Mammary epithelial cell (primary cell): ENCODE measurements around the gene HUWE1.

Experiments
- EZH2 ChIP-seq: IDR thresholded peaks from 2 replicates; pipeline ENCODE4 v1.6.1; 2012; ENCODE audit warnings: low read length, inconsistent platforms, borderline replicate concordance
- TF ChIP-seq, protein P1 (sequence below), 2 donors: IDR thresholded peaks in 1 of 2; conservative IDR thresholded peaks in 1 of 2; 2 replicates each; pipeline ENCODE4 v1.5.1; 2011 to 2012; ENCODE audit warnings: inconsistent platforms in 2 of 2, low read length in 2 of 2, mild to moderate bottlenecking in 2 of 2, control low read depth in 1 of 2, low read depth in 1 of 2; ENCODE audit not compliant: insufficient read depth in 1 of 2; ENCODE audit errors: extremely low read depth in 1 of 2

DNA sequence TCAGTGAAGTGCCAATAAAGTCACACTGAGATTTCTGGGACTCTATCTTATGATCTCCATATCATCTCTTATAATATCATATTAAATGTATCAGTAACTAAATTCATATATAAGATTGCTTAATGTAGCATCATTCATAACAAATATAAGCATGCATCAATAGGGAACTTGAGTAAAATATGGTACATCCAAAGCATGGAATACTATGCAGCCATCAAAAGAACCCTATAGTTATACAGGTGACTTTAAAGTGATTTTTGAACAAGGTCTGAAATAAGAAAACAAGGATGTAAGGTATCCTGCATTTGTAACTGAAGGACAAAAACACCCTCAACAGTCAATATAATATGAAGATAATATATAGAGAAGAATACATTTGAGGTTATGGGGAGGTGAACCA lies 47.3 kb downstream of the HUWE1 start:
- TF ChIP-seq, protein P1, sequence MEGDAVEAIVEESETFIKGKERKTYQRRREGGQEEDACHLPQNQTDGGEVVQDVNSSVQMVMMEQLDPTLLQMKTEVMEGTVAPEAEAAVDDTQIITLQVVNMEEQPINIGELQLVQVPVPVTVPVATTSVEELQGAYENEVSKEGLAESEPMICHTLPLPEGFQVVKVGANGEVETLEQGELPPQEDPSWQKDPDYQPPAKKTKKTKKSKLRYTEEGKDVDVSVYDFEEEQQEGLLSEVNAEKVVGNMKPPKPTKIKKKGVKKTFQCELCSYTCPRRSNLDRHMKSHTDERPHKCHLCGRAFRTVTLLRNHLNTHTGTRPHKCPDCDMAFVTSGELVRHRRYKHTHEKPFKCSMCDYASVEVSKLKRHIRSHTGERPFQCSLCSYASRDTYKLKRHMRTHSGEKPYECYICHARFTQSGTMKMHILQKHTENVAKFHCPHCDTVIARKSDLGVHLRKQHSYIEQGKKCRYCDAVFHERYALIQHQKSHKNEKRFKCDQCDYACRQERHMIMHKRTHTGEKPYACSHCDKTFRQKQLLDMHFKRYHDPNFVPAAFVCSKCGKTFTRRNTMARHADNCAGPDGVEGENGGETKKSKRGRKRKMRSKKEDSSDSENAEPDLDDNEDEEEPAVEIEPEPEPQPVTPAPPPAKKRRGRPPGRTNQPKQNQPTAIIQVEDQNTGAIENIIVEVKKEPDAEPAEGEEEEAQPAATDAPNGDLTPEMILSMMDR (conservative IDR thresholded peaks at IDR 0.05 in 1 of 2, IDR thresholded peaks at IDR 0.05 in 1 of 2; ENCODE audit: extremely low read depth in 1 of 2, insufficient read depth in 1 of 2, low read depth in 1 of 2, low read length in 2 of 2), result no peak
- TF ChIP-seq EZH2, result no peak
